Measurements from ENCODE around the gene ETS2. TPM values are rescaled to one million over a fixed set of nuclear protein-coding genes. Genes with fewer than 3 reads are reported as not detected.

Gene ETS2
- total RNA-seq, 2 donors from 2014 or later = 31.4 to 37.2 TPM

GRCh38 chr21:38869196-38869595 is 63.5 kb downstream of the ETS2 start:
- no peak for TF ChIP-seq CTCF (IDR thresholded peaks at IDR 0.05)
- no peaks in the 10 kb centered on the region for H3K36me3 ChIP-seq
- no peak for DNase-seq (ENCODE audit: low spot score)

GRCh38 chr21:38869946-38870345 is 64.2 kb downstream of the ETS2 start:
- Histone ChIP-seq H3K4me3 (no peak overlapping the region), H3K27ac (no peak overlapping the region), H3K27me3 (no peaks in the 10 kb centered on the region), H3K4me1 (no peaks in the 10 kb centered on the region), H3K36me3 (no peaks in the 10 kb centered on the region), H3K9me3 (no peaks in the 10 kb centered on the region)
- no peak for TF ChIP-seq CTCF (IDR thresholded peaks at IDR 0.05)
- no peak for DNase-seq (ENCODE audit: low spot score)

More at GRCh38 chr21:38869196-38869595, 63.5 kb downstream of the ETS2 start:
- Histone ChIP-seq H3K9me3 (no peaks in the 10 kb centered on the region), H3K4me1 (no peaks in the 10 kb centered on the region), H3K27ac (no peak overlapping the region), H3K4me3 (no peak overlapping the region), H3K27me3 (no peaks in the 10 kb centered on the region)

All from right atrium auricular region (tissue), 2 donors.